GM19035 (cell line): ENCODE data around the gene AVEN.
A peak's percentile ranks its signal among the peaks of the same experiment; 100 is the strongest.
"Not testable (repeated sequence)": the region's sequence is repeated elsewhere in the genome, so short reads cannot be mapped to it uniquely, and the experiment has no call there.

ENCODE experiments used
- ATAC-seq: cut with Tn5 transposase; IDR thresholded peaks from one replicate; pipeline ENCODE4 v1.9.1; 2021; ENCODE audit not compliant: unreplicated experiment

Gene AVEN

GRCh38 chr15:34043391-34043790, 4.4 kb upstream of the AVEN start:
- no peak for ATAC-seq

- ATAC-seq = no peak
Observed at GRCh38 chr15:34039790-34040113, 748 bp upstream of the AVEN start.

- peak; percentile 75 for ATAC-seq
Observed at GRCh38 chr15:34038023-34038870, 757 bp downstream of the AVEN start.

- no peak for ATAC-seq
Observed at GRCh38 chr15:34031987-34032760, 6.8 kb downstream of the AVEN start.

GRCh38 chr15:34027606-34028005, 11.4 kb downstream of the AVEN start:
- no peak for ATAC-seq

GRCh38 chr15:34025252-34025651, 13.8 kb downstream of the AVEN start:
- ATAC-seq = no peak

- ATAC-seq = no peak
Observed at GRCh38 chr15:34023907-34024306, 15.1 kb downstream of the AVEN start.

- no peak for ATAC-seq
Observed at GRCh38 chr15:34019369-34019990, 19.5 kb downstream of the AVEN start.

GRCh38 chr15:34018738-34019137, 20.3 kb downstream of the AVEN start:
- ATAC-seq = not testable (repeated sequence)

GRCh38 chr15:34018021-34018645, 20.9 kb downstream of the AVEN start:
- no peak for ATAC-seq

- ATAC-seq = no peak
Observed at GRCh38 chr15:34014556-34014955, 24.4 kb downstream of the AVEN start.

GRCh38 chr15:34013746-34014145, 25.3 kb downstream of the AVEN start:
- no peak for ATAC-seq

GRCh38 chr15:34012461-34013028, 26.5 kb downstream of the AVEN start:
- no peak for ATAC-seq

- ATAC-seq = no peak
Observed at GRCh38 chr15:34011481-34011880, 27.5 kb downstream of the AVEN start.

- ATAC-seq = no peak
Observed at GRCh38 chr15:34010921-34011320, 28.1 kb downstream of the AVEN start.

GRCh38 chr15:34009656-34010055, 29.3 kb downstream of the AVEN start:
- no peak for ATAC-seq

- ATAC-seq = no peak
Observed at GRCh38 chr15:34006381-34006780, 32.6 kb downstream of the AVEN start.

GRCh38 chr15:34001536-34001935, 37.5 kb downstream of the AVEN start:
- ATAC-seq = no peak

GRCh38 chr15:33995666-33996065, 43.3 kb downstream of the AVEN start:
- not testable (repeated sequence) for ATAC-seq

- ATAC-seq = no peak
Observed at GRCh38 chr15:33994005-33994615, 44.9 kb downstream of the AVEN start.

- ATAC-seq = no peak
Observed at GRCh38 chr15:33988384-33988783, 50.6 kb downstream of the AVEN start.
